Astrocyte of the spinal cord (primary cell): ENCODE data around the gene XXYLT1.

ENCODE experiments used
- DNase-seq: peaks from one replicate; pipeline ENCODE4 v3.0.0; 2011; ENCODE audit warnings: low read depth, low spot score
- H3K4me3 ChIP-seq: 2 replicates; pipeline ENCODE4 v1.5.1; 2011; ENCODE audit warnings: low read depth, mild to moderate bottlenecking, low read length, moderate library complexity
- CTCF ChIP-seq: IDR thresholded peaks from 2 replicates; pipeline ENCODE4 v1.5.1; 2012; ENCODE audit warnings: low read depth, mild to moderate bottlenecking, low read length, inconsistent platforms
- in situ Hi-C: cut with HindIII; loops from 2 replicates; pipeline ENCODE4 v1.10.0; 2017; ENCODE audit warnings: low sequenced_read_pairs

XXYLT1 gene

GRCh38 chr3:195155570-195156241 is 115.3 kb downstream of the XXYLT1 start:
- no peak for DNase-seq
- in situ Hi-C loops = no loop called here
- no peak for TF ChIP-seq CTCF
- no peak overlapping the region for H3K4me3 ChIP-seq

- DNase-seq = peak; percentile 98
- in situ Hi-C loops = no loop called here
- TF ChIP-seq CTCF = no peak
- H3K4me3 ChIP-seq = no peak overlapping the region
Observed at GRCh38 chr3:195154793-195155535, 116.0 kb downstream of the XXYLT1 start.

- in situ Hi-C loops = no loop called here
- no peak overlapping the region for H3K4me3 ChIP-seq
- DNase-seq = peak; percentile 54
- TF ChIP-seq CTCF = no peak
Observed at GRCh38 chr3:195154111-195154791, 116.7 kb downstream of the XXYLT1 start.

- in situ Hi-C loops = no loop called here
- no peak overlapping the region for H3K4me3 ChIP-seq
- DNase-seq = no peak
- no peak for TF ChIP-seq CTCF
Observed at GRCh38 chr3:195153653-195154052, 117.3 kb downstream of the XXYLT1 start.

GRCh38 chr3:195153130-195153529 is 117.8 kb downstream of the XXYLT1 start:
- in situ Hi-C loops = no loop called here
- peak; percentile 37 for DNase-seq
- no peak overlapping the region for H3K4me3 ChIP-seq
- TF ChIP-seq CTCF = no peak

GRCh38 chr3:195151866-195152541 is 119.0 kb downstream of the XXYLT1 start:
- peak; percentile 71 for DNase-seq
- in situ Hi-C loops = no loop called here
- no peak for TF ChIP-seq CTCF
- no peak overlapping the region for H3K4me3 ChIP-seq
